ENCODE results near the gene GPRC5A.

DNA sequence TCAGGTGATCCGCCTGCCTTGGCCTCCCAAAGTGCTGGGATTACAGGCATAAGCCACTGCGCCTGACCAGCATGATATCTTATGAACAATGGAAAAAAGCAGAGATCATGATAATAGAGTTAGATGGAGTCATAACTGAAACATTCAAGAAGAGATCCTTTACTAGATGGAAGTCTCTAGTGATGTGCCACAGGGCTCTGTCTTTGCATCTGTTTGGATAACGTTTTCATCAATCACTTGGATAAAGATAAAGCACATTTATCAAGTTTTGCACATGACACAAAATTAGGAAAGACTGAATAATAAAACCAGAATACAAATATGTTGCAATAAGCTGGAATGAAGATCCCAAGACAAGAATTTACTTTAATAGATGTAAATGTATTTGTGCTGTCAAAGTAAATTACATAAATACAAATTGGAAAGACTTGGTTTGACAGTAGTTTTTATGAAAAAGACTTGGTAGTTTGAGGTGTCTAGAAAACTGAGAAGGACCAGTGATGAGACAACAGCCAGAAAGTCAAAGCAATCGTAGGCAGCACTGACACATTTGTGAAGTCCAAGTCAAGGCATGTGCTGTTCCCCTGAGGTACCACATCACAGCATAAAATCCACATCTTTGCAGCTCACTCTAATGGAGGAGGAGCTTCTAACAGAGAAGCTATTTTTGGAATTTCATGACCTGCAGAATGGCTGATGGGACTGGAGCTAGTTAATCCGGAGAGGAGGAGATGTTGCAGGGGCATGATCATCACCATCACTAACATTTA, 28.5 kb downstream of the GPRC5A start:
- no peak for TF ChIP-seq POLR2AphosphoS5 (IDR thresholded peaks at IDR 0.05)
- TF ChIP-seq, protein P1, sequence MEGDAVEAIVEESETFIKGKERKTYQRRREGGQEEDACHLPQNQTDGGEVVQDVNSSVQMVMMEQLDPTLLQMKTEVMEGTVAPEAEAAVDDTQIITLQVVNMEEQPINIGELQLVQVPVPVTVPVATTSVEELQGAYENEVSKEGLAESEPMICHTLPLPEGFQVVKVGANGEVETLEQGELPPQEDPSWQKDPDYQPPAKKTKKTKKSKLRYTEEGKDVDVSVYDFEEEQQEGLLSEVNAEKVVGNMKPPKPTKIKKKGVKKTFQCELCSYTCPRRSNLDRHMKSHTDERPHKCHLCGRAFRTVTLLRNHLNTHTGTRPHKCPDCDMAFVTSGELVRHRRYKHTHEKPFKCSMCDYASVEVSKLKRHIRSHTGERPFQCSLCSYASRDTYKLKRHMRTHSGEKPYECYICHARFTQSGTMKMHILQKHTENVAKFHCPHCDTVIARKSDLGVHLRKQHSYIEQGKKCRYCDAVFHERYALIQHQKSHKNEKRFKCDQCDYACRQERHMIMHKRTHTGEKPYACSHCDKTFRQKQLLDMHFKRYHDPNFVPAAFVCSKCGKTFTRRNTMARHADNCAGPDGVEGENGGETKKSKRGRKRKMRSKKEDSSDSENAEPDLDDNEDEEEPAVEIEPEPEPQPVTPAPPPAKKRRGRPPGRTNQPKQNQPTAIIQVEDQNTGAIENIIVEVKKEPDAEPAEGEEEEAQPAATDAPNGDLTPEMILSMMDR (IDR thresholded peaks at IDR 0.05) = no peak

Measured in breast epithelium (tissue), 3 donors.